HCT116 (cell line): Measurements from ENCODE around the gene ANKRD44. TPM values are rescaled to one million over a fixed set of nuclear protein-coding genes. Genes with fewer than 3 reads are reported as not detected.
"Not testable (repeated sequence)": the region's sequence is repeated elsewhere in the genome, so short reads cannot be mapped to it uniquely, and the experiment has no call there.

Experiments used
- ATAC-seq: fragments of 200-7000 bp; cut with Tn5 transposase; 2 replicates; pipeline ENCODE4 v1.9.1; 2020; ENCODE audit warnings: mild to moderate bottlenecking, moderate library complexity
- BruUV-seq: library from RNA; stranded (reverse); fragments of 400-500 nt; replicated peaks from 2 replicates; lab custom pipeline; 2021; lab: Mats Ljungman, UMichigan
- CTCF ChIA-PET: fragments of 300-600 bp; sonication (Branson Sonifier 250); formaldehyde crosslinking; loops from one replicate; lab custom pipeline; 2021; ENCODE audit warnings: antibody characterized with exemption; lab: Charles Lee
- POLR2A ChIA-PET: fragments of 300-600, 350-600 bp; sonication (Branson Sonifier 250); formaldehyde crosslinking; loops from one replicate; lab custom pipeline; 2021; ENCODE audit warnings: antibody characterized with exemption; lab: Charles Lee
- RAD21 ChIA-PET, 2 experiments: fragments of 300-600 bp; sonication (Branson Sonifier 250); formaldehyde crosslinking; loops; one replicate each; lab custom pipeline; 2023; ENCODE audit warnings: low total read pairs in 2 of 2; ENCODE audit not compliant: uncharacterized antibody in 2 of 2, unreplicated experiment in 2 of 2, low non-redundant PET in 1 of 2; lab: Charles Lee
- DNase-seq: peaks from one replicate; pipeline ENCODE4 v3.0.0-alpha.2; 2010; ENCODE audit warnings: low read depth, low spot score
- H2AFZ ChIP-seq: fragments of 200-600 bp; shearing (Covaris generic), sonication (generic); 2 replicates; pipeline ENCODE4 v1.6.1; 2017; ENCODE audit warnings: low read depth, mixed run types, mixed read lengths, antibody characterized with exemption, low read length; ENCODE audit not compliant: poor library complexity, severe bottlenecking
- H3K27ac ChIP-seq: 2 replicates; pipeline ENCODE4 v1.5.1; 2012; ENCODE audit warnings: low read depth, low read length
- H3K27me3 ChIP-seq: fragments of 200-600 bp; sonication (generic); 2 replicates; pipeline ENCODE4 v1.6.1; 2016; ENCODE audit warnings: mixed run types, low read length, mixed read lengths; ENCODE audit not compliant: insufficient read depth
- H3K36me3 ChIP-seq, 2 experiments: fragments of 200-500 bp in 1 of 2; fragments of 200-600 bp in 1 of 2; sonication (Bioruptor generic) in 1 of 2; sonication (generic) in 1 of 2; 2 replicates each; pipeline versions ENCODE4 v1.5.1 to v1.6.1; 2014 to 2016; ENCODE audit warnings: low read length in 2 of 2, inconsistent platforms in 1 of 2, mixed read lengths in 1 of 2, mixed run types in 1 of 2; ENCODE audit not compliant: insufficient read depth in 2 of 2, control insufficient read depth in 1 of 2
- H3K4me1 ChIP-seq, 2 experiments: fragments of 200-600 bp in 1 of 2; sonication (generic) in 1 of 2; 2 replicates each; pipeline versions ENCODE4 v1.5.1 to v1.6.1; 2012 to 2017; ENCODE audit warnings: low read length in 2 of 2, inconsistent platforms in 1 of 2, mild to moderate bottlenecking in 1 of 2, mixed read lengths in 1 of 2, mixed run types in 1 of 2, moderate library complexity in 1 of 2; ENCODE audit not compliant: insufficient read depth in 2 of 2, control insufficient read depth in 1 of 2
- H3K4me2 ChIP-seq: fragments of 200-600 bp; sonication (generic); 2 replicates; pipeline ENCODE4 v1.6.1; 2017; ENCODE audit warnings: mixed run types, low read length, mixed read lengths
- H3K4me3 ChIP-seq, 2 experiments: fragments of 200-600 bp in 1 of 2; sonication (generic) in 1 of 2; replicated peaks in 1 of 2; 2 replicates each; pipeline ENCODE4 v1.5.1; 2011 to 2016; ENCODE audit warnings: low read length in 2 of 2, control low read depth in 1 of 2, low read depth in 1 of 2, mild to moderate bottlenecking in 1 of 2, mixed read lengths in 1 of 2, mixed run types in 1 of 2
- H3K79me2 ChIP-seq: fragments of 200-600 bp; sonication (generic); 2 replicates; pipeline ENCODE4 v1.6.1; 2017; ENCODE audit warnings: mild to moderate bottlenecking, mixed run types, low read length, moderate library complexity, mixed read lengths; ENCODE audit not compliant: insufficient read depth
- H3K9ac ChIP-seq: fragments of 200-600 bp; sonication (generic); 2 replicates; pipeline ENCODE4 v1.6.1; 2016; ENCODE audit warnings: low read length, mixed read lengths
- H3K9me2 ChIP-seq: fragments of 200-600 bp; sonication (generic), shearing (Covaris generic); 2 replicates; pipeline ENCODE4 v1.6.1; 2017; ENCODE audit warnings: mixed run types, mild to moderate bottlenecking, moderate library complexity; ENCODE audit not compliant: insufficient read depth
- H3K9me3 ChIP-seq, 2 experiments: fragments of 200-500 bp in 1 of 2; fragments of 200-600 bp in 1 of 2; sonication (Bioruptor generic) in 1 of 2; sonication (generic) in 1 of 2; 2 replicates each; pipeline ENCODE4 v1.6.1; 2014 to 2017; ENCODE audit warnings: low read length in 2 of 2, mixed read lengths in 2 of 2, inconsistent platforms in 1 of 2, low read depth in 1 of 2, mild to moderate bottlenecking in 1 of 2, mixed run types in 1 of 2, moderate library complexity in 1 of 2; ENCODE audit not compliant: control insufficient read depth in 1 of 2, insufficient read depth in 1 of 2
- H4K20me1 ChIP-seq: fragments of 200-600 bp; sonication (generic), shearing (Covaris generic); 2 replicates; pipeline ENCODE4 v1.6.1; 2017; ENCODE audit warnings: mixed run types, mild to moderate bottlenecking, moderate library complexity; ENCODE audit not compliant: insufficient read depth
- CTCF ChIP-seq, 3 experiments: fragments of 200-600 bp in 1 of 3; sonication (generic) in 1 of 3; IDR thresholded peaks in 2 of 3; conservative IDR thresholded peaks in 1 of 3; 2 replicates each; pipeline ENCODE4 v1.5.1; 2012 to 2017; ENCODE audit warnings: low read depth in 2 of 3, low read length in 2 of 3, antibody characterized with exemption in 1 of 3, borderline replicate concordance in 1 of 3, control low read depth in 1 of 3, mild to moderate bottlenecking in 1 of 3, mixed read lengths in 1 of 3, mixed run types in 1 of 3, moderate library complexity in 1 of 3; ENCODE audit not compliant: insufficient read depth in 1 of 3
- ELF1 ChIP-seq: IDR thresholded peaks from 2 replicates; pipeline ENCODE4 v1.6.1; 2012; ENCODE audit warnings: low read depth, borderline replicate concordance
- EZH2 ChIP-seq: fragments of 200-600 bp; sonication (generic); IDR thresholded peaks from 2 replicates; pipeline ENCODE4 v1.6.1; 2017; ENCODE audit warnings: antibody characterized with exemption, mixed run types
- EZH2phosphoT487 ChIP-seq: fragments of 200-600 bp; IDR thresholded peaks from 2 replicates; pipeline ENCODE4 v1.6.1; 2018; ENCODE audit warnings: antibody characterized with exemption, borderline replicate concordance
- POLR2A ChIP-seq: IDR thresholded peaks from 2 replicates; pipeline ENCODE4 v1.7.0; 2011; ENCODE audit warnings: borderline replicate concordance; ENCODE audit not compliant: insufficient read depth, insufficient read length; ENCODE audit errors: extremely low read depth
- REST ChIP-seq: IDR thresholded peaks from 2 replicates; pipeline ENCODE4 v1.6.1; 2012; ENCODE audit warnings: low read depth
- SIN3A ChIP-seq: IDR thresholded peaks from 2 replicates; pipeline ENCODE4 v1.6.1; 2012; ENCODE audit warnings: low read depth
- SP1 ChIP-seq: IDR thresholded peaks from 2 replicates; pipeline ENCODE4 v1.6.1; 2012; ENCODE audit warnings: low read depth
- YY1 ChIP-seq: IDR thresholded peaks from 2 replicates; pipeline ENCODE4 v1.6.1; 2011; ENCODE audit warnings: low read length, low read depth, moderate library complexity, mild to moderate bottlenecking; ENCODE audit not compliant: insufficient replicate concordance; ENCODE audit errors: extremely low read depth
- ZBTB33 ChIP-seq: IDR thresholded peaks from 2 replicates; pipeline ENCODE4 v1.6.1; 2011; ENCODE audit warnings: mild to moderate bottlenecking, low read length, moderate library complexity; ENCODE audit not compliant: insufficient replicate concordance; ENCODE audit errors: extremely low read depth
- ZFX ChIP-seq: fragments of 450-650 bp; IDR thresholded peaks from 2 replicates; pipeline ENCODE4 v1.6.1; 2017
- intact Hi-C: fragments of 100-400 bp; cut with micrococcal nuclease; formaldehyde crosslinking; loops from 2 replicates; pipeline ENCODE4 v1.10.0; 2022
- total RNA-seq: library from RNA; stranded (reverse); gene quantifications from one replicate; pipeline ENCODE4 v1.2.1, GENCODE V29; 2021; ENCODE audit not compliant: unreplicated experiment

Gene ANKRD44
- total RNA-seq, 1 experiment from 2014 or later, result 2.7 TPM

GRCh38 chr2:197024206-197024605, 286.4 kb downstream of the ANKRD44 start:
- no peak overlapping the region for H3K4me3 ChIP-seq
- BruUV-seq, result no TSS peak
- H3K79me2 ChIP-seq, result no peaks in the 10 kb centered on the region
- no peaks in the 10 kb centered on the region for H3K27me3 ChIP-seq
- intact Hi-C loops, result no loop called here
- H3K36me3 ChIP-seq, result no peaks in the 10 kb centered on the region
- RAD21 ChIA-PET, result no interaction called here
- H3K9ac ChIP-seq, result no peak overlapping the region
- H3K4me2 ChIP-seq, result no peak overlapping the region
- POLR2A ChIA-PET, result no interaction called here
- CTCF ChIA-PET, result no interaction called here
- H3K4me1 ChIP-seq, result peaks cover 8 to 11% of the 10 kb centered on the region in 2 experiments
- H3K27ac ChIP-seq, result no peak overlapping the region
- no peak overlapping the region for H2AFZ ChIP-seq
- no peaks in the 10 kb centered on the region for H3K9me2 ChIP-seq
- H3K9me3 ChIP-seq, result no peaks in the 10 kb centered on the region
- ATAC-seq (no peak), DNase-seq (no peak)
- TF ChIP-seq POLR2A (no peak), EZH2 (no peak), ELF1 (no peak), YY1 (no peak), REST (no peak), ZFX (no peak), EZH2phosphoT487 (no peak), SP1 (no peak), SIN3A (no peak), CTCF (IDR thresholded peaks at IDR 0.05 in 2 of 3, conservative IDR thresholded peaks at IDR 0.05 in 1 of 3; ENCODE audit: borderline replicate concordance in 1 of 3, insufficient read depth in 1 of 3, low read depth in 2 of 3, low read length in 2 of 3) (no peak), ZBTB33 (no peak)
- H4K20me1 ChIP-seq, result no peaks in the 10 kb centered on the region

- H3K27ac ChIP-seq, H3K79me2 ChIP-seq, H3K36me3 ChIP-seq, H3K27me3 ChIP-seq, POLR2A ChIA-PET, H3K4me1 ChIP-seq, H3K9ac ChIP-seq, ATAC-seq, DNase-seq, H3K9me3 ChIP-seq, H3K9me2 ChIP-seq, intact Hi-C loops, H3K4me3 ChIP-seq, H3K4me2 ChIP-seq, H4K20me1 ChIP-seq, RAD21 ChIA-PET, CTCF ChIA-PET, H2AFZ ChIP-seq, BruUV-seq: not testable (repeated sequence)
Measured at GRCh38 chr2:197020921-197021320, 289.7 kb downstream of the ANKRD44 start.
